Measurements from ENCODE around the gene RPL31.

- TF ChIP-seq EP300 (IDR thresholded peaks at IDR 0.05; ENCODE audit: low read depth) = no peak
- TF ChIP-seq CTCF (IDR thresholded peaks at IDR 0.05) = no peak
These were observed 39.3 kb downstream of the RPL31 start for GRCh38 chr2:101041413-101041812.

All from transverse colon (tissue), 3 donors.